HepG2 (cell line): ENCODE results near the gene B3GNT9. TPM values are rescaled to one million over a fixed set of nuclear protein-coding genes. Genes with fewer than 3 reads are reported as not detected.

Experiments used
- CENPBD1 ChIP-seq: sonication (generic); formaldehyde crosslinking; IDR thresholded peaks from 2 replicates; pipeline ENCODE4 v1.8.0; 2022; ENCODE audit warnings: missing genetic modification reagents, low read depth, mild to moderate bottlenecking, borderline replicate concordance
- DPF2 ChIP-seq: sonication (generic); formaldehyde crosslinking; IDR thresholded peaks from 2 replicates; pipeline ENCODE4 v1.4.0; 2020; ENCODE audit warnings: mild to moderate bottlenecking, low read depth, missing genetic modification reagents, borderline replicate concordance
- EHMT2 ChIP-seq: fragments of 200-600 bp; sonication (generic); IDR thresholded peaks from 2 replicates; pipeline ENCODE4 v1.7.0; 2017; ENCODE audit warnings: antibody characterized with exemption, low read depth, low read length, borderline replicate concordance
- HNRNPLL ChIP-seq: fragments of 200-400 bp; formaldehyde crosslinking; IDR thresholded peaks from 2 replicates; pipeline ENCODE4 v1.6.1; 2017; ENCODE audit warnings: mild to moderate bottlenecking, low read depth, low read length; ENCODE audit not compliant: poor library complexity, severe bottlenecking
- KDM4B ChIP-seq: sonication (generic); formaldehyde crosslinking; IDR thresholded peaks from 2 replicates; pipeline ENCODE4 v1.4.0; 2020; ENCODE audit warnings: missing genetic modification reagents
- LCORL ChIP-seq, 2 experiments: fragments of 450-650 bp in 1 of 2; sonication (generic) in 1 of 2; formaldehyde crosslinking in 1 of 2; IDR thresholded peaks; 2 replicates each; pipeline versions ENCODE4 v1.5.0 to v1.6.1; 2017 to 2020; ENCODE audit warnings: antibody characterized with exemption in 1 of 2, missing genetic modification reagents in 1 of 2
- MTERF4 ChIP-seq: sonication (generic); formaldehyde crosslinking; IDR thresholded peaks from 2 replicates; pipeline ENCODE4 v1.8.0; 2023; ENCODE audit warnings: mild to moderate bottlenecking, missing genetic modification reagents
- NBN ChIP-seq: fragments of 450-650 bp; conservative IDR thresholded peaks from 2 replicates; pipeline ENCODE4 v1.6.1; 2017
- PPARG ChIP-seq: conservative IDR thresholded peaks from 2 replicates; pipeline ENCODE4 v1.6.1; 2016; ENCODE audit warnings: missing biosample characterization, missing genetic modification reagents
- REL ChIP-seq: sonication (generic); formaldehyde crosslinking; conservative IDR thresholded peaks from 2 replicates; pipeline ENCODE4 v1.8.0; 2022; ENCODE audit warnings: mild to moderate bottlenecking, missing genetic modification reagents, moderate library complexity
- SSRP1 ChIP-seq: IDR thresholded peaks from 2 replicates; pipeline ENCODE4 v1.6.1; 2016; ENCODE audit warnings: control low read depth
- ZNF225 ChIP-seq: sonication (generic); formaldehyde crosslinking; IDR thresholded peaks from 2 replicates; pipeline ENCODE4 v1.4.0; 2020; ENCODE audit warnings: mild to moderate bottlenecking, missing genetic modification reagents
- ZNF441 ChIP-seq: sonication (generic); formaldehyde crosslinking; IDR thresholded peaks from 2 replicates; pipeline ENCODE4 v1.7.0; 2021; ENCODE audit warnings: missing genetic modification reagents, borderline replicate concordance
- ZSCAN5A ChIP-seq: sonication (generic); formaldehyde crosslinking; IDR thresholded peaks from 2 replicates; pipeline ENCODE4 v1.8.0; 2022; ENCODE audit warnings: mild to moderate bottlenecking, missing genetic modification reagents, borderline replicate concordance
- polyA plus RNA-seq, 8 experiments: library from polyadenylated mRNA; depleted of rRNA in 3 of 8; stranded (reverse) in 7 of 8; unstranded in 1 of 8; fragments of >200 nt; fragmentation: Illumina TruSeq in 4 of 8; extraction: Trizol in 4 of 8; gene quantifications; 2 replicates each; pipeline versions ENCODE4 v1.2.1 to v1.2.3, GENCODE V29; 2011 to 2016; ENCODE audit warnings: low read depth in 4 of 8, missing spikeins in 1 of 8, mixed read lengths in 1 of 8; ENCODE audit not compliant: insufficient read depth in 1 of 8
- total RNA-seq, 5 experiments: library from RNA; depleted of rRNA; stranded (reverse); fragments of >200 nt; fragmentation: Illumina TruSeq; extraction: Trizol; gene quantifications; 2 replicates each; pipeline ENCODE4 v1.2.3, GENCODE V29; 2016; ENCODE audit warnings: low read depth in 1 of 5
- TF ChIP-seq, protein P1 (sequence below): sonication (generic); formaldehyde crosslinking; IDR thresholded peaks from 2 replicates; pipeline ENCODE4 v1.9.0; 2021; ENCODE audit warnings: mild to moderate bottlenecking, missing genetic modification reagents

Gene B3GNT9
- total and polyA plus RNA-seq, 2 of the 13 experiments (the other 11 are each of a cell fraction or from before 2014, with no cell fraction given) = 1.5 to 3.1 TPM

GRCh38 chr16:67170168-67170948 is 19.6 kb upstream of the B3GNT9 start, which contains the start of gene NOL3 (continued):
- 0 out of 2 replicates have a peak, but pooled peaks have one; percentile 11 for TF ChIP-seq ZSCAN5A (CRISPR knock-in tag)
- TF ChIP-seq, protein P1, sequence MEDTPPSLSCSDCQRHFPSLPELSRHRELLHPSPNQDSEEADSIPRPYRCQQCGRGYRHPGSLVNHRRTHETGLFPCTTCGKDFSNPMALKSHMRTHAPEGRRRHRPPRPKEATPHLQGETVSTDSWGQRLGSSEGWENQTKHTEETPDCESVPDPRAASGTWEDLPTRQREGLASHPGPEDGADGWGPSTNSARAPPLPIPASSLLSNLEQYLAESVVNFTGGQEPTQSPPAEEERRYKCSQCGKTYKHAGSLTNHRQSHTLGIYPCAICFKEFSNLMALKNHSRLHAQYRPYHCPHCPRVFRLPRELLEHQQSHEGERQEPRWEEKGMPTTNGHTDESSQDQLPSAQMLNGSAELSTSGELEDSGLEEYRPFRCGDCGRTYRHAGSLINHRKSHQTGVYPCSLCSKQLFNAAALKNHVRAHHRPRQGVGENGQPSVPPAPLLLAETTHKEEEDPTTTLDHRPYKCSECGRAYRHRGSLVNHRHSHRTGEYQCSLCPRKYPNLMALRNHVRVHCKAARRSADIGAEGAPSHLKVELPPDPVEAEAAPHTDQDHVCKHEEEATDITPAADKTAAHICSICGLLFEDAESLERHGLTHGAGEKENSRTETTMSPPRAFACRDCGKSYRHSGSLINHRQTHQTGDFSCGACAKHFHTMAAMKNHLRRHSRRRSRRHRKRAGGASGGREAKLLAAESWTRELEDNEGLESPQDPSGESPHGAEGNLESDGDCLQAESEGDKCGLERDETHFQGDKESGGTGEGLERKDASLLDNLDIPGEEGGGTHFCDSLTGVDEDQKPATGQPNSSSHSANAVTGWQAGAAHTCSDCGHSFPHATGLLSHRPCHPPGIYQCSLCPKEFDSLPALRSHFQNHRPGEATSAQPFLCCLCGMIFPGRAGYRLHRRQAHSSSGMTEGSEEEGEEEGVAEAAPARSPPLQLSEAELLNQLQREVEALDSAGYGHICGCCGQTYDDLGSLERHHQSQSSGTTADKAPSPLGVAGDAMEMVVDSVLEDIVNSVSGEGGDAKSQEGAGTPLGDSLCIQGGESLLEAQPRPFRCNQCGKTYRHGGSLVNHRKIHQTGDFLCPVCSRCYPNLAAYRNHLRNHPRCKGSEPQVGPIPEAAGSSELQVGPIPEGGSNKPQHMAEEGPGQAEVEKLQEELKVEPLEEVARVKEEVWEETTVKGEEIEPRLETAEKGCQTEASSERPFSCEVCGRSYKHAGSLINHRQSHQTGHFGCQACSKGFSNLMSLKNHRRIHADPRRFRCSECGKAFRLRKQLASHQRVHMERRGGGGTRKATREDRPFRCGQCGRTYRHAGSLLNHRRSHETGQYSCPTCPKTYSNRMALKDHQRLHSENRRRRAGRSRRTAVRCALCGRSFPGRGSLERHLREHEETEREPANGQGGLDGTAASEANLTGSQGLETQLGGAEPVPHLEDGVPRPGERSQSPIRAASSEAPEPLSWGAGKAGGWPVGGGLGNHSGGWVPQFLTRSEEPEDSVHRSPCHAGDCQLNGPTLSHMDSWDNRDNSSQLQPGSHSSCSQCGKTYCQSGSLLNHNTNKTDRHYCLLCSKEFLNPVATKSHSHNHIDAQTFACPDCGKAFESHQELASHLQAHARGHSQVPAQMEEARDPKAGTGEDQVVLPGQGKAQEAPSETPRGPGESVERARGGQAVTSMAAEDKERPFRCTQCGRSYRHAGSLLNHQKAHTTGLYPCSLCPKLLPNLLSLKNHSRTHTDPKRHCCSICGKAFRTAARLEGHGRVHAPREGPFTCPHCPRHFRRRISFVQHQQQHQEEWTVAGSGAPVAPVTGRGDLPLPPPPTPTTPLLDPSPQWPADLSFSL (CRISPR knock-in tag) = no peak
- TF ChIP-seq EHMT2 = no peak
- 0 out of 2 replicates have a peak, but pooled peaks have one; percentile 16 for TF ChIP-seq LCORL (IDR thresholded peaks at IDR 0.05)
- TF ChIP-seq LCORL (CRISPR knock-in tag; IDR thresholded peaks at IDR 0.05) = peak; percentile 71
- no peak; the same call in 1 of the 2 replicates for TF ChIP-seq ZNF225 (CRISPR knock-in tag)
- no peak; the same call in 1 of the 2 replicates for TF ChIP-seq ZNF441
- TF ChIP-seq REL (CRISPR knock-in tag) = no peak
- 0 out of 2 replicates have a peak, but pooled peaks have one; percentile 17 for TF ChIP-seq DPF2 (CRISPR knock-in tag)
- TF ChIP-seq NBN = no peak
- no peak for TF ChIP-seq MTERF4 (CRISPR knock-in tag)
- TF ChIP-seq PPARG (CRISPR knock-in tag) = no peak
- no peak for TF ChIP-seq CENPBD1
- TF ChIP-seq HNRNPLL = peak; percentile 15
- TF ChIP-seq KDM4B (CRISPR knock-in tag) = no peak; the same call in 1 of the 2 replicates
- TF ChIP-seq SSRP1 = no peak
